Erythroblast (primary cell): ENCODE measurements around the gene CAPN13.

ENCODE experiments used
- GATA1 ChIP-seq: IDR thresholded peaks from 2 replicates; pipeline ENCODE4 v1.6.1; 2011; ENCODE audit warnings: low read depth, mild to moderate bottlenecking, control low read depth, low read length, moderate library complexity
- POLR2A ChIP-seq: IDR thresholded peaks from 2 replicates; pipeline ENCODE4 v1.6.1; 2011; ENCODE audit warnings: mild to moderate bottlenecking, low read length

DNA sequence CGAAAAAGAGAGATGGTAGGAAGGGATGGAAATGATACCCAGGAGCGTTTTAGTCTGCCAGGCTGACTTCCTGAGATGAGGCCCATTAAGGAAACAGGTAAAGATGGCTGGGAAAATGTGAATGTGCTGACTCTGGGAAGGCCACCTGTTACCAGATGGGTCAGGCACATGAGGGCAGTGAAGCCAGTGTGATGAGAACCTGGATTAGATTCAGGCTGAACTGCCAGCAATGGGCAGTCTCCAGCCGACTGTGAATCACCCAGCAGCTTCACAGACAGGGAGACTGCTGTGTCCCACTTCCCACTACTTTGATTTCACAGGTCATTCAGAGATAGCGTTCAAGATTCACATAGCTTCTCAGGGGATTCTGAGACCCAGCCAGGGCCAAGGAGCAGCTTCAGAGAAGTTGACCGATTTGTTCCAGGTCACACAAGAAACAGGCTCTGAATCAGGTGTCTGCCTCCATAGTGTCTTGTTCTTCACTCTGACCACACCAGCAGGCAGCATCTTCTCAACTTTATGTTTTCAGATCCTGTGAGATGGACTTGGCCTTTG lies 26.4 kb downstream of the CAPN13 start:
- TF ChIP-seq POLR2A = no peak
- no peak for TF ChIP-seq GATA1
